KMS-11 (cell line): ENCODE data around the gene SAMD14.

ENCODE experiments used
- H2AFZ ChIP-seq: fragments of 200-600 bp; sonication (generic); 2 replicates; pipeline ENCODE4 v1.6.1; 2016; ENCODE audit warnings: antibody characterized with exemption, mixed run types, low read depth
- H3K27ac ChIP-seq: fragments of 200-600 bp; sonication (generic); 2 replicates; pipeline ENCODE4 v1.6.1; 2016; ENCODE audit warnings: mild to moderate bottlenecking, mixed run types
- H3K27me3 ChIP-seq: fragments of 200-600 bp; sonication (generic); 2 replicates; pipeline ENCODE4 v1.6.1; 2017; ENCODE audit warnings: mild to moderate bottlenecking, low read depth, mixed run types, moderate library complexity; ENCODE audit not compliant: insufficient read depth
- H3K36me3 ChIP-seq: fragments of 200-600 bp; sonication (generic); 2 replicates; pipeline ENCODE4 v1.6.1; 2017; ENCODE audit warnings: mild to moderate bottlenecking, mixed run types; ENCODE audit not compliant: insufficient read depth
- H3K4me1 ChIP-seq: fragments of 200-600 bp; sonication (generic); 2 replicates; pipeline ENCODE4 v1.6.1; 2016; ENCODE audit warnings: mild to moderate bottlenecking, low read depth, mixed run types; ENCODE audit not compliant: poor library complexity, severe bottlenecking
- H3K4me2 ChIP-seq: fragments of 200-600 bp; sonication (generic); 2 replicates; pipeline ENCODE4 v1.7.0; 2016; ENCODE audit warnings: mild to moderate bottlenecking, mixed run types
- H3K4me3 ChIP-seq: fragments of 200-600 bp; sonication (generic); IDR thresholded peaks from 2 replicates; pipeline ENCODE4 v1.6.1; 2017; ENCODE audit warnings: low read depth, low read length, mixed read lengths; ENCODE audit not compliant: insufficient read depth
- H3K79me2 ChIP-seq: fragments of 200-600 bp; sonication (generic); 2 replicates; pipeline ENCODE4 v1.6.1; 2016; ENCODE audit warnings: low read depth, mixed run types; ENCODE audit not compliant: insufficient read depth
- H3K9ac ChIP-seq: fragments of 200-600 bp; sonication (generic); 2 replicates; pipeline ENCODE4 v1.6.1; 2016; ENCODE audit warnings: mild to moderate bottlenecking, mixed run types
- H4K20me1 ChIP-seq: fragments of 200-600 bp; sonication (generic); 2 replicates; pipeline ENCODE4 v1.6.1; 2016; ENCODE audit warnings: mild to moderate bottlenecking, mixed run types; ENCODE audit not compliant: insufficient read depth
- CTCF ChIP-seq: fragments of 200-600 bp; sonication (generic); conservative IDR thresholded peaks from 2 replicates; pipeline ENCODE4 v1.6.1; 2017; ENCODE audit warnings: low read depth, mild to moderate bottlenecking, antibody characterized with exemption, low read length, moderate library complexity, mixed read lengths

Gene SAMD14

GRCh38 chr17:50101346-50102163 lies 28.4 kb downstream of the SAMD14 start:
- Histone ChIP-seq H3K4me2 (no peak overlapping the region), H4K20me1 (no peaks in the 10 kb centered on the region), H3K9ac (no peak overlapping the region), H3K79me2 (no peaks in the 10 kb centered on the region), H3K27ac (no peak overlapping the region), H3K27me3 (no peaks in the 10 kb centered on the region), H3K4me3 (no peak overlapping the region), H3K36me3 (no peaks in the 10 kb centered on the region), H2AFZ (no peak overlapping the region), H3K4me1 (peaks cover 5% of the 10 kb centered on the region)
- TF ChIP-seq CTCF: no peak

- TF ChIP-seq CTCF: no peak
- Histone ChIP-seq H3K4me2 (no peak overlapping the region), H3K4me3 (no peak overlapping the region), H3K36me3 (no peaks in the 10 kb centered on the region), H4K20me1 (no peaks in the 10 kb centered on the region), H3K27ac (no peak overlapping the region), H3K27me3 (no peaks in the 10 kb centered on the region), H3K9ac (no peak overlapping the region), H3K79me2 (no peaks in the 10 kb centered on the region), H3K4me1 (peaks cover 9% of the 10 kb centered on the region), H2AFZ (no peak overlapping the region)
These were observed 29.0 kb downstream of the SAMD14 start for GRCh38 chr17:50100921-50101345.

GRCh38 chr17:50100480-50100883 lies 29.5 kb downstream of the SAMD14 start:
- Histone ChIP-seq H3K27ac (no peak overlapping the region), H3K4me1 (peaks cover 12% of the 10 kb centered on the region), H3K36me3 (no peaks in the 10 kb centered on the region), H3K9ac (no peak overlapping the region), H3K27me3 (no peaks in the 10 kb centered on the region), H3K4me2 (no peak overlapping the region), H3K79me2 (peaks cover 3% of the 10 kb centered on the region; the same call in 1 of the 2 replicates), H4K20me1 (no peaks in the 10 kb centered on the region), H2AFZ (no peak overlapping the region), H3K4me3 (no peak overlapping the region)
- no peak for TF ChIP-seq CTCF

GRCh38 chr17:50099003-50099402 lies 31.0 kb downstream of the SAMD14 start:
- Histone ChIP-seq H3K4me3 (no peak overlapping the region), H2AFZ (no peak overlapping the region), H3K27ac (no peak overlapping the region), H3K36me3 (no peaks in the 10 kb centered on the region), H3K79me2 (peaks cover 4% of the 10 kb centered on the region; the same call in 1 of the 2 replicates), H4K20me1 (no peaks in the 10 kb centered on the region), H3K4me2 (no peak overlapping the region), H3K4me1 (peaks cover 18% of the 10 kb centered on the region), H3K9ac (no peak overlapping the region), H3K27me3 (no peaks in the 10 kb centered on the region)
- no peak for TF ChIP-seq CTCF
